Activated CD4-positive, alpha-beta T cell treated with anti-CD3 and anti-CD28 coated beads, Interleukin-2, Interleukin-4, amounts not matched to agents 100 ng/mL and 50 ng/mL, durations not matched to agents 16 hours and 8 hours (primary cell): ENCODE results near the gene MAPK11.

Experiments used
- DNase-seq: peaks from one replicate; pipeline ENCODE4 v3.0.0-alpha.2; 2020; ENCODE audit warnings: low spot score

The MAPK11 gene

DNA sequence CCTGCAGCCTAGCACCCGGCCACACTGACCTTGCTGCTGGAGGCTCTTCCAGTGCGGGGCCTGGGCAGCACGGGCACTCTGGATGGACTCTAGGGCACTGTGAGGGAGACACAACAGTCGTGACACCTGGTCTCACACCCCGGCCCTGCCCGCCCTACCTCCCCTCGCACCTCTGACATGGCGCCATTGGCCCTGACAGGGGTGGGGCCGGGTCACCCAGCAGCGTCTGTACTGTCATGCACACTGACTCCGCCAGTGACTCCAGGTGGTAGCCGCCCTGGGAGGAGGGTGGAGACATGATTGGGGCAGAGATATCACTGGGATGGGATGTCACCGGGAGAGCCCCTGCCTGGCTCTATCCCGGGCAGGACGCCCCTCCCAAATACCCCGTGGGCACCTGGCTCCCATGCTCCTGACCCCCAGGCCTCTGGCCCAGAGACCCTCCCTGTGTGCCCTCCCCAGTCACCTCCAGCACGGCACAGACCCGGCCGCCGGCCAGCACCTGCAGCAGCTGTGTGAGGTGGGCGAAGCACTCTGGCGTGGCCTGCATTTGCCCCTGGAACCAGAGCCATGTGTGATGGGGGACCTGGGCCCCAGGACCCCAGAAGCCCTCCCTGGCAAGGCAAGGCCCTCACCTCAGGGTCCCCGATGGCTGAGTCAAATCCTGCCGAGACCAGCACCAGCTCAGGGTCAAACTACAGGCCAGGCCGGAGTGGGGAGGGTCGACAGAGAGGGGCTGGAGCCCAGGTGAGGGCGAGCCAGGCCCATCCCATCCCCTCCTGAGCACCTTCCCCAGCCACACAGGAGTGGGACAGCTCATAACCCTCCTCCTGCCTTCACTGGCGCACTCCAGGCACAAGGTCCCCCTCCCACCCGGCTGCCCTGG is 21.7 kb downstream of the MAPK11 start:
- no peak for DNase-seq

GRCh38 chr22:50247748-50248147 is 22.4 kb downstream of the MAPK11 start:
- peak; percentile 66 for DNase-seq

DNA sequence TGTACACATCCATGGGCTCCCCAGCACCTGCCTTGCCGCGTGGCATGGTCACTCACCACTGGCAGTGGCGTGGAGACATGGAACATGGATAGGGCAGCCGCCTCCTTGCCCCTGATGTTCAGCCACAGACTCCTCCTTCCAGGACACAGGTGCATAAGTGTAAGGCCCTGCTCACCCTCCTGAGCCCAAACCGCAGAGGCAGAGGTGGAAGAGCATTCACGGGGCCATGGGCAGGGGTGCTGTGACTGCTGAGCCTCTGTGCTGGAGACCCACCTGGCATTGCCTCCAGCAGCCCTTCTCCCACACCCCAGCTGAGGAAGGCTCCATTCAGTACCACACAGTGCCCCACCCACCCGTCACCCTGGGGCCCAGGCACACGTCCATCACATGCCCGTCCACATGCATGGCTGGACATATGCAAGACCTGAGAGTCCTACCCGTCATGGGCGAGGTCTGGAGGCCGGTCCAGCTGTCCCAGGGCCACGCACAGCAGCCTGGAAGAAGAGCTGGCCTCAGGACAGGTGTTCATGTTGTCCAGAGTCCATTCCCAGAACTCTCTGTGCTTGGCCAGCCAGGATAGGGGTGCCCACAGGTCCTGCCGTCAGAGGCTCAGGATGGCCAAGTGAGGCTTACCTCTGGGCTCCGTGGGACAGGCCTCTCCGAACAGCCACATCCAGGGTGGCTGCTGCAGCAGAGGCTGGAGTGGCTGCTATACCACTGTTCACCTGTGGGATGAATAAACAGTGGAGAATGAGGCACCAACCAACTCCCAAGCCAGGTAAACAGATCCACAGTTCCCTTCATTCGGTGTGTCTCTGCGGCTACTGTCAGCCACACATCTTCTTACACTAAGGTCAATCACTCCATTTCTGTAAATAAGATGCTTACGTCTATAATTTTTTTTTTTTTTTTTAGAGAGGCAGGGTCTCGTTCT is 23.7 kb downstream of the MAPK11 start:
- no peak for DNase-seq

- no peak for DNase-seq
These were observed 24.7 kb downstream of the MAPK11 start for GRCh38 chr22:50245214-50246072.

- DNase-seq = peak; percentile 93
These were observed 25.6 kb downstream of the MAPK11 start, which contains the start of gene TUBGCP6 for GRCh38 chr22:50244420-50245213. TSS of gene TUBGCP6 (minus strand) at chr22:50245023. CDS start at chr22:50244459, 564 bp downstream.

DNA sequence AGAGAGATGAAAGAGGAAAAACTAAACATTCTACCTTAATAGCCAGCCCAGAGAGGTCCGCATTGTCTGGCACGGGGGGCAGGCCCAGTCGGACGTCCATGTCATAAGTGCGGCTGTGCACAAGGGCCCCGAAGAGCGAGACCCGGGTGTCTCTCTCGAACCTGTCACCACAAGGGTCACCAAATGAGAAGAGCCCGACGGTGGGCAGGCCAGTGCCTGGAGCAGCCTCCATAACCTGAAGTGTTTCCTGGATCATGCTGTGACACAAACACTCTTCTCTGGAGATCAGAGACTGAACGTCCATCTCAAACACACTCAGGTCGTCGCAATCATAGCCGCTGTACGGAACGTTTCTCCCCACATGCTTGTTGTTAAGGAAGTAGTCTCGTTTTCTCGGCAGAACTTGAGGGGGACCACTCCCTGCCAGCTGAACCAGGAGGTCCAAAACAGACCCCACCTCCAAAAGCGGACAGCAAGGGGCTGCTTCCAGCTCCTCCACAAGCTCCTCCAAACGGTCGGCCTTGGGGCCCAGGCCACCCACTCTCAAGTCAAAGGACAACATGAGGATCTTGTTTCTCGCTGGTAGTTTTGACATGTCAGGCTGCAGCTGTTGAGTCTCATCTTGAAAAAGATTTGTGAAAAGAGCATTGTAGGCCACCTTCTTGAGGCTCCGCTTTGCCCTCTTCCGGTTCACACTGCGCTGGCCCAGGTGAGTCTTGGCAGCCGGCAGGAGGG is 26.3 kb downstream of the MAPK11 start:
- no peak for DNase-seq

- DNase-seq = no peak
These were observed 27.7 kb downstream of the MAPK11 start for GRCh38 chr22:50242406-50242949.

DNA sequence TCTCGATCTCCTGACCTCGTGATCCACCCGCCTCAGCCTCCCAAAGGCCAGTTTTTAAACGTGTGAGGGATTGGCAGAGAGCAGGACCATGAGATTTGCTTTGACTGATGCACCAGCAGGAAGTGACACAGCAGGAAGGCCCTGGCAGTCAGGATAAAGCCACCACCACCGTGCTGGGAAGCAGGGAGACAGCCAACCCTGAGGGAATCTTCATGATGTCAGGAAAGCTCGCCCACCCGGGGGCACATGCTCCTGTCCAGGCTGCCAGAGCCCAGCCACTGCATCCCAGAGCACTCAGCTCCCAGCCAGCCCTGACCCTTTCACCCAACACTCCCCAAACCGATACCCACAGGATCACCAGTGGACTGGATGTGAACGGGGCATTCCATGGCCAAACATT is 31.4 kb downstream of the MAPK11 start:
- no peak for DNase-seq

GRCh38 chr22:50236731-50237409 is 33.3 kb downstream of the MAPK11 start:
- no peak for DNase-seq

- no peak for DNase-seq
These were observed 37.0 kb downstream of the MAPK11 start for GRCh38 chr22:50233223-50233622.

GRCh38 chr22:50232481-50233151 is 37.6 kb downstream of the MAPK11 start:
- DNase-seq = no peak

DNA sequence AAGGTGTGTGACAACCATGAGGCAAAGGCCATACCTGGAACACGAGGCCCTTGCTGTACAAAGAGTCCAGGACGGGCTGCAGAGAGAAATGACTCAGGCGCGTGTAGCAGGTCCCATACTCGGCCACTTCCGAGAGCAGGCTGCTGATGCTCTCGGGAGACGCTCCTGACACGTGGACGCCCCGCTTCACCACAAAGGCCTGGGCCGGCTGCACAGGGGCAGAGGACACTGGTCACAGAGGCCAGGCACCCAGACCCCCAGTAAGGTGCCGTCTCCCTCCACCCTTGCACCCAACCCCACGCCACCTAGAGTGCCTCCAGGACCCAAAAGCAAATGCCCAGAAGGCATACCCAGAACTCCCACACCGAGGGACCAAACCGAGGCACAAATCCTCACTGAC is 40.8 kb downstream of the MAPK11 start:
- DNase-seq = no peak

- no peak for DNase-seq
These were observed 41.8 kb downstream of the MAPK11 start for GRCh38 chr22:50228366-50228765.

- no peak for DNase-seq
These were observed 42.5 kb downstream of the MAPK11 start for GRCh38 chr22:50227579-50228215.

DNA sequence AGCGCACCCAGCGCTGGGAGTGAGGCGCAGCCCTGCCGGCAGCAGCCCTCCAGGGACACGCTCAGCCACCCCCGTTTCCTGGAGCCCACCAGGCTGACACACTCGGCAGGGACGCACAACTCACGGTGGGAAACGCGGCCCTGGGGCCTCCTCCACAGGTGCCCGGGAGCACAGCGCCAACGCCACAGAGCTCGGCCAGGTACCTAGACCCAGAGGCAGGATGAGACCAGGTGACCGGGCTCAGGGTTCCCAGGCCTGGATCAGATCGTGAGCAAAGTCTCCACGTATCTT is 43.4 kb downstream of the MAPK11 start:
- no peak for DNase-seq

DNA sequence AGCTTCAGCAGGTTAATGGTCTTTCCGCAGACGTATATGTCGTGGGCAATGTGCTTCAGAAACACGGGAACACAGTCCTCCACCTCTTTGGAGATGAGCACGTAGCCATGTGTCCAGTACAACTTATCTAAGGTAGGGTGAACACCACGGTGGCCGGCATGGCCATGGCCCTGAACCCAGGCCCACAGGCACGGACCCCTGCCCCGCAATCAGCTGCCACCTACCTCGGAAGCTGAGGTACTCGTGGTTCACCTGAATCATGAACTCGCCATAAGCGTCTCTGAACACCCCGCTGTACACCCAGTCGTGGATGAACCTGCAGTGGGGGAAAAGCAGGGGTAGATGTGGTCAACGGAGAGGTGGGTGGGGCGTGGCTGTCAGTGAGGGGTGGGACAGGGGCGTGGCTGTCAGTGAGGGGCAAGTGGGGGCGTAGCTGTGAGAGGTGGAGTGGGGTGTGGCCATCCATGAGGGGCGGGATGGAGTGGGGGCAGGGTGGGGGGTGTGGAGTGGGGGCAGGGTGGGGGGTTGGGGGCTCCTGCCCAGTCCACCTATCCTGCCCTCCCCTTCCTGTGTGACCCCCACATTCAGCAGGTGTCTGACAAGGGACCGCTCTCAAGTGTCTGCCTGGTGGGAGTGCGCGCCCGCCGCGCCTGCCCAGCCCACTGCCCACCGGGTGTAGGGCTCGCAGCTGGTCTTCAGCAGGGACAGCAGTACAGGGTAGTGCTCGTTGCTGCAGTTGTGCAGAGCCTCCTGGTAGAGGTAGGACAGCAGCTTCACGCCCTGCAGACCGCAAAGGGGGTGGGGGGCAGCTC is 43.9 kb downstream of the MAPK11 start:
- DNase-seq = no peak

DNA sequence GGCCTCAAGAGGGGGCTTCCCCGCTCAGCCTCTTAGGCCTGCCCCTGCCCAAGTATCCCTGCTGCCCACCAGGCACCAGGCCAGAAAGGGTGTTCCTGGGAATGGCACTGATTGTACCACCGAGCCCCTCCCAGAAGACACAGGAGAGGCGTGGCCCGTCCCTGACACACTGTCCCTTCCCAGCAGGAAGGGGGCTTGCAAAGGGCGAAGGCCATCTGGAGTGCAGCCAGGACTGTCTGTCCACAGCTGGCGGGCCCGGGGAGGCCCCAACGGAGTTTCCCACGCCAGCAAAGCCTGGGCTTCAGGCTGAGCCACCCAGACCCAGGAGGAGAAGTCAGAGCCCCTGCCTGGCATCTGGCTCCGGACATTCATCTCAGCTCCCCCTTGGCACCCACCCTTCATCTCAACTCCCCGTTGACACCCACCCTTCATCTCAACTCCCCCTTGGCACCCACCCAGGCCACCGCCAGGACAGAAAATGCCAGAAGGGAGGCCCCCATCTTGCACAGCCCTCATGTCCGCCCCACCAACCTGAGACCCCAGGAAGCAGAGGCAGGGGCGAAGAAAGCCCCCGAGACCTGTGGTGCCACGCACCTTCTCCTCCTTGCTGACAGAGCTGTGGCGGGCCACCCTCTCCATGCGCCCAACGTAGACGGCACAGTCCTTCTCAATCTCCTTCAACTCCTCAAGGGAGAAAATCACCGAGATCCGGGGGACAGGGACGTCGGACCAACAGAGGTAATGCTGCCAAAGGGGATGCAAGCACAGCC is 44.8 kb downstream of the MAPK11 start:
- no peak for DNase-seq
